ENCODE results near the gene KREMEN2.

DNA sequence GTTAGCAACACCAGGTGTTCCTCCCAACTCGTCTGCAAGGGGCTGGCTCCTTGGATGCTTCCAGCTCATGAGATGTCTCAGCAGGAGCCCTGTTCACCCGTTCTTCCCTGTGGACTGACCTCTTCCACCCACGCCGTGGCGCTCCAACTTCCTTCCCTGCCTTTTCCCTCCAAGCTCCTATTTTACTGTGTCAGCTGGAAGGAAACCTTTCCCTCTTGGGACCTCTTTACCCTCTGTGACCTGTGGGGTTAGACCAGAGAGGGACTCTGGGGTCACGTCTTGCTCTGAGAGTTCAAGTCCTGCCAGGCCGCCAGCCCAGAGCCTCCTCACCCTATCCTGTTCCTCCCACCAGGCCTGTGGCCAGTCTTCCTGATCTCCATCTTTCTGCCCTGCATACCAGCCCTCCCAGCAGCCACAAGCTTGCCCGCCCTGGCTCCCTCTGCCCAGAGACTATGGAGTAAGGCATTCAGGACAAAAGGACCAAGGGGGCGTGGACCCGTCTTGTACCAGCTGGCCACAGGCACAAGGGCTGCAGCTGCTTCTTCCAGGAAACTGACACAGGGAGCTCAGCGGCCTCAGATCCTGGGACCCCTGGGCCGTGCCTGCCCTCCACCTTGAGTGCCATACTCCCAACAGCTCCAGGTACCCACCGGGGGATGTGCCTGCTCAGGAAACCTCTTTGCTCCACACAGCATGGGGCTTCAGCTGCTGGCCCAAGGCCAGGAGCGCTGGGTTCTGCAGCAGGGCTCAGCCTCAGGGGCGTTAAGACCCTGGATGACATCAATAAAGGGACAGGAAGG is 8.1 kb downstream of the KREMEN2 start:
- TF ChIP-seq, protein P1, sequence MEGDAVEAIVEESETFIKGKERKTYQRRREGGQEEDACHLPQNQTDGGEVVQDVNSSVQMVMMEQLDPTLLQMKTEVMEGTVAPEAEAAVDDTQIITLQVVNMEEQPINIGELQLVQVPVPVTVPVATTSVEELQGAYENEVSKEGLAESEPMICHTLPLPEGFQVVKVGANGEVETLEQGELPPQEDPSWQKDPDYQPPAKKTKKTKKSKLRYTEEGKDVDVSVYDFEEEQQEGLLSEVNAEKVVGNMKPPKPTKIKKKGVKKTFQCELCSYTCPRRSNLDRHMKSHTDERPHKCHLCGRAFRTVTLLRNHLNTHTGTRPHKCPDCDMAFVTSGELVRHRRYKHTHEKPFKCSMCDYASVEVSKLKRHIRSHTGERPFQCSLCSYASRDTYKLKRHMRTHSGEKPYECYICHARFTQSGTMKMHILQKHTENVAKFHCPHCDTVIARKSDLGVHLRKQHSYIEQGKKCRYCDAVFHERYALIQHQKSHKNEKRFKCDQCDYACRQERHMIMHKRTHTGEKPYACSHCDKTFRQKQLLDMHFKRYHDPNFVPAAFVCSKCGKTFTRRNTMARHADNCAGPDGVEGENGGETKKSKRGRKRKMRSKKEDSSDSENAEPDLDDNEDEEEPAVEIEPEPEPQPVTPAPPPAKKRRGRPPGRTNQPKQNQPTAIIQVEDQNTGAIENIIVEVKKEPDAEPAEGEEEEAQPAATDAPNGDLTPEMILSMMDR (conservative IDR thresholded peaks at IDR 0.05; ENCODE audit: low read depth, low read length): no peak
- no peak for TF ChIP-seq BHLHE40 (IDR thresholded peaks at IDR 0.05; ENCODE audit: low read depth, low read length)
- TF ChIP-seq, protein P2, sequence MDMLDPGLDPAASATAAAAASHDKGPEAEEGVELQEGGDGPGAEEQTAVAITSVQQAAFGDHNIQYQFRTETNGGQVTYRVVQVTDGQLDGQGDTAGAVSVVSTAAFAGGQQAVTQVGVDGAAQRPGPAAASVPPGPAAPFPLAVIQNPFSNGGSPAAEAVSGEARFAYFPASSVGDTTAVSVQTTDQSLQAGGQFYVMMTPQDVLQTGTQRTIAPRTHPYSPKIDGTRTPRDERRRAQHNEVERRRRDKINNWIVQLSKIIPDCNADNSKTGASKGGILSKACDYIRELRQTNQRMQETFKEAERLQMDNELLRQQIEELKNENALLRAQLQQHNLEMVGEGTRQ (IDR thresholded peaks at IDR 0.05; ENCODE audit: low read depth, low read length): no peak
- TF ChIP-seq POLR2A (IDR thresholded peaks at IDR 0.05; ENCODE audit: low read depth, low read length): no peak
- TF ChIP-seq CHD1 (IDR thresholded peaks at IDR 0.05; ENCODE audit: low read depth, low read length): no peak
- TF ChIP-seq SMC3 (IDR thresholded peaks at IDR 0.05; ENCODE audit: low read depth, low read length): no peak
- no peak for TF ChIP-seq MAFK (IDR thresholded peaks at IDR 0.05; ENCODE audit: low read depth, low read length)
- no peak for TF ChIP-seq MXI1 (IDR thresholded peaks at IDR 0.05; ENCODE audit: borderline replicate concordance, low read depth, low read length)
